Activated CD8-positive, alpha-beta T cell treated with anti-CD3 and anti-CD28 coated beads for 36 hours (primary cell): ENCODE measurements around the gene ZNF184. TPM values are rescaled to one million over a fixed set of nuclear protein-coding genes. Genes with fewer than 3 reads are reported as not detected.
"Not testable (repeated sequence)": the region's sequence is repeated elsewhere in the genome, so short reads cannot be mapped to it uniquely, and the experiment has no call there.

Experiments
- ATAC-seq: fragments of 200-7000 bp; cut with Tn5 transposase; one replicate; pipeline ENCODE4 v1.10.0; 2021; ENCODE audit warnings: mild to moderate bottlenecking, moderate library complexity
- CTCF ChIA-PET: fragments of 350-600 bp; sonication (Branson Sonifier 250); formaldehyde crosslinking; loops from one replicate; lab custom pipeline; 2021; ENCODE audit warnings: antibody characterized with exemption; lab: Charles Lee
- POLR2A ChIA-PET: fragments of 350-600 bp; sonication (Branson Sonifier 250); formaldehyde crosslinking; loops from one replicate; lab custom pipeline; 2021; ENCODE audit warnings: antibody characterized with exemption; lab: Charles Lee
- DNase-seq: peaks from one replicate; pipeline ENCODE4 v3.0.0-alpha.2; 2020
- H3K27ac Mint-ChIP-seq: one replicate; pipeline ENCODE4 v1.8.0; 2021; ENCODE audit warnings: mild to moderate bottlenecking, mixed read lengths
- H3K27me3 Mint-ChIP-seq: one replicate; pipeline ENCODE4 v1.8.0; 2021; ENCODE audit warnings: mixed read lengths
- H3K36me3 Mint-ChIP-seq: one replicate; pipeline ENCODE4 v1.8.0; 2021; ENCODE audit warnings: low read depth, mixed read lengths
- H3K4me1 Mint-ChIP-seq: one replicate; pipeline ENCODE4 v1.8.0; 2021; ENCODE audit warnings: low read depth, mixed read lengths
- H3K4me3 Mint-ChIP-seq: one replicate; pipeline ENCODE4 v1.8.0; 2021; ENCODE audit warnings: mild to moderate bottlenecking, moderate library complexity, mixed read lengths
- H3K9me3 Mint-ChIP-seq: one replicate; pipeline ENCODE4 v1.8.0; 2021; ENCODE audit warnings: mixed read lengths
- CTCF ChIP-seq: fragments of 200-600 bp; IDR thresholded peaks from one replicate; pipeline ENCODE4 v1.8.0; 2022; ENCODE audit warnings: antibody characterized with exemption, mild to moderate bottlenecking
- intact Hi-C: fragments of 100-400 bp; cut with micrococcal nuclease; formaldehyde crosslinking; loops from one replicate; pipeline ENCODE4 v1.10.0; 2022
- total RNA-seq, 2 experiments: library from RNA; stranded (reverse); gene quantifications; one replicate each; pipeline ENCODE4 v1.2.3, GENCODE V29; 2021

ZNF184 gene
- total RNA-seq, 2 experiments from 2014 or later = 10.4 to 11.5 TPM

- CTCF ChIA-PET = no interaction called here
- peaks cover 2% of the 10 kb centered on the region for H3K9me3 Mint-ChIP-seq
- DNase-seq (no peak), ATAC-seq (no peak)
- POLR2A ChIA-PET = interaction anchor here (0.6 kb wide), 1 partner anchor 1120 kb away, joined by 3 read pairs; no protein-coding TSS in a partner anchor
- intact Hi-C loops = no loop called here
- no peak for TF ChIP-seq CTCF
- no peak overlapping the region for H3K27ac Mint-ChIP-seq
- H3K36me3 Mint-ChIP-seq = no peaks in the 10 kb centered on the region
- H3K4me1 Mint-ChIP-seq = no peaks in the 10 kb centered on the region
- H3K27me3 Mint-ChIP-seq = peaks cover 12% of the 10 kb centered on the region
- H3K4me3 Mint-ChIP-seq = no peak overlapping the region
These were observed 43.9 kb downstream of the ZNF184 start for GRCh38 chr6:27428966-27429365.

- POLR2A ChIA-PET = interaction anchor here (0.6 kb wide), 1 partner anchor 1121 kb away, joined by 3 read pairs; no protein-coding TSS in a partner anchor
- Mint-ChIP-seq H3K27ac (no peak overlapping the region), H3K4me1 (no peaks in the 10 kb centered on the region), H3K4me3 (no peak overlapping the region), H3K27me3 (peaks cover 10% of the 10 kb centered on the region), H3K36me3 (no peaks in the 10 kb centered on the region), H3K9me3 (peaks cover 2% of the 10 kb centered on the region)
- intact Hi-C loops = no loop called here
- ATAC-seq (no peak), DNase-seq (peak; percentile 4)
- CTCF ChIA-PET = no interaction called here
- TF ChIP-seq CTCF = no peak
These were observed 44.4 kb downstream of the ZNF184 start for GRCh38 chr6:27428502-27428901.

- Mint-ChIP-seq H3K27me3 (peaks cover 14% of the 10 kb centered on the region), H3K36me3 (no peaks in the 10 kb centered on the region), H3K4me1 (no peaks in the 10 kb centered on the region), H3K9me3 (peaks cover 2% of the 10 kb centered on the region), H3K4me3 (no peak overlapping the region), H3K27ac (no peak overlapping the region)
- CTCF ChIA-PET = no interaction called here
- POLR2A ChIA-PET = no interaction called here
- no peak for DNase-seq
- no peak for ATAC-seq
- intact Hi-C loops = no loop called here
- TF ChIP-seq CTCF = no peak
These were observed 46.8 kb downstream of the ZNF184 start for GRCh38 chr6:27426045-27426620.

- POLR2A ChIA-PET, CTCF ChIA-PET, H3K36me3 Mint-ChIP-seq, H3K4me3 Mint-ChIP-seq, ATAC-seq, H3K9me3 Mint-ChIP-seq, H3K4me1 Mint-ChIP-seq, intact Hi-C loops, DNase-seq, H3K27ac Mint-ChIP-seq: not testable (repeated sequence)
- H3K27me3 Mint-ChIP-seq = peaks cover 18% of the 10 kb centered on the region
These were observed 48.1 kb downstream of the ZNF184 start for GRCh38 chr6:27424851-27425250.

- no peak overlapping the region for H3K27ac Mint-ChIP-seq
- CTCF ChIA-PET = no interaction called here
- intact Hi-C loops = no loop called here
- H3K36me3 Mint-ChIP-seq = no peaks in the 10 kb centered on the region
- no peak for DNase-seq
- ATAC-seq = no peak
- POLR2A ChIA-PET = interaction anchor here (0.7 kb wide), 1 partner anchor 791 kb away, joined by 3 read pairs; no protein-coding TSS in a partner anchor
- H3K27me3 Mint-ChIP-seq = peaks cover 21% of the 10 kb centered on the region
- no peak for TF ChIP-seq CTCF
- no peaks in the 10 kb centered on the region for H3K4me1 Mint-ChIP-seq
- no peaks in the 10 kb centered on the region for H3K9me3 Mint-ChIP-seq
- no peak overlapping the region for H3K4me3 Mint-ChIP-seq
These were observed 50.1 kb downstream of the ZNF184 start for GRCh38 chr6:27422651-27423332.
